Endothelial cell of umbilical vein (primary cell): ENCODE results near the gene JARID2.

ENCODE experiments used
- CTCF ChIP-seq, 2 donors: IDR thresholded peaks; 1 replicate in 1 of 2; 2 replicates in 1 of 2; pipeline ENCODE4 v1.5.1; 2011; ENCODE audit warnings: low read length in 2 of 2, mild to moderate bottlenecking in 2 of 2, moderate library complexity in 2 of 2, control low read depth in 1 of 2, inconsistent platforms in 1 of 2, low read depth in 1 of 2; ENCODE audit not compliant: insufficient read depth in 1 of 2; ENCODE audit errors: extremely low read depth in 1 of 2
- EZH2 ChIP-seq: IDR thresholded peaks from 2 replicates; pipeline ENCODE4 v1.6.1; 2012; ENCODE audit warnings: borderline replicate concordance, low read depth, mild to moderate bottlenecking, moderate library complexity, low read length, inconsistent platforms; ENCODE audit not compliant: severe bottlenecking
- POLR2A ChIP-seq: IDR thresholded peaks from 2 replicates; pipeline ENCODE4 v1.6.1; 2012; ENCODE audit warnings: low read depth, mild to moderate bottlenecking, control low read depth, low read length

GRCh38 chr6:15458021-15458459 is 212.2 kb downstream of the JARID2 start:
- TF ChIP-seq CTCF (IDR thresholded peaks at IDR 0.05; ENCODE audit: extremely low read depth in 1 of 2, insufficient read depth in 1 of 2, low read depth in 1 of 2, low read length in 2 of 2): no peak
- no peak for TF ChIP-seq POLR2A
- no peak for TF ChIP-seq EZH2
